Mucosa of stomach (tissue), 1 donor: ENCODE measurements around the gene CTDSP1.

Source experiments
- H3K27me3 ChIP-seq: one replicate; pipeline ENCODE4 v1.7.0; 2013; ENCODE audit warnings: mild to moderate bottlenecking, low read length; ENCODE audit not compliant: control insufficient read depth, insufficient read depth
- H3K36me3 ChIP-seq: one replicate; pipeline ENCODE4 v1.7.0; 2013; ENCODE audit warnings: low read length; ENCODE audit not compliant: control insufficient read depth, insufficient read depth
- H3K4me1 ChIP-seq: one replicate; pipeline ENCODE4 v1.7.0; 2013; ENCODE audit warnings: mild to moderate bottlenecking, low read length; ENCODE audit not compliant: control insufficient read depth, insufficient read depth
- H3K4me3 ChIP-seq: one replicate; pipeline ENCODE4 v1.7.0; 2013; ENCODE audit warnings: low read length
- H3K9ac ChIP-seq: one replicate; pipeline ENCODE4 v1.7.0; 2013; ENCODE audit warnings: mild to moderate bottlenecking, low read length, moderate library complexity
- H3K9me3 ChIP-seq: one replicate; pipeline ENCODE4 v1.7.0; 2013; ENCODE audit warnings: mild to moderate bottlenecking, low read length, moderate library complexity; ENCODE audit not compliant: control insufficient read depth
- donor health status: Pancreatic carcinoma.

Gene CTDSP1

DNA sequence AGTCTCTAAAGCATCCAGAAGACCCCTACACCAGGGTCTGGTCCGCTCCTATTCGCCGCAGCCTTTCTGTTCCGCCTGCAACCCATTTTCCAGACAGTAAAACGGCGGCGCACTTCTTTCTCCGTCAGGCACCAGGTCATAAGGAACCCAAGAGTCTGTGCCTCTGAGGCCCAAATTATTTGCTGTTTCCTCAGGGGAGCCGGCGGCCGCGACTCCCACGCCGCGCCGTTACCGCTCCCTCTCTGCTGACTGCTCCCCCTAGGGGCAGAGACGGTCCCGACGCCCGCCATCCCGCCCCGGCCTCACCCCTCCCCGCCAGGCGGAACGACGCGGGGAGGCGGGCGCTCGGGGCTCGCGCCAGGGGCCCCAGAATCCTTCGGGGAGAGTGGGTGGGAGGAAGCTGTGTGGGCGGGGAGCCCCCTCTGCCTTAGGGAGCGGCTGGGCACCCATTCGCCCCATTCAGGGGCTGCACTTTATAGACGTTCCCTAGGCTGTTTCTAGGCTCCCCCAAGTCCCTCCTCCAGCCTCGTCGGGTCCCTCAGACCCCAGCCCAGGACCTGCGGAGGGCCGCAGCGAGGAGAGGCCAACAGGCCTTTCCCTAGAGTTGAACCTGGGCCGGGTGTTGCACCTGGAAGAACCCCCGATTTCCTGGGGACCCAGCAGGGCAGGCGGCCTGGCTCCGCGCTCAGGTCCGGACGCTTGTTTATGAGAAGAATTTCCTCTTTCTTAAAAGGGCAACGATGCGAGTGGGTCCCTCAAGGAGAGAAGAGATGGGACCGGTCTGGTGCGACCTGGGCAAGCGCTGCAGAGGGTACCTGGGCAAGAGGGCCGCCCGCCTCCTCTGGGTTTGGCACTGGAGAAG is 3.6 kb upstream of the CTDSP1 start:
- Histone ChIP-seq H3K4me1 (peaks cover 44% of the 10 kb centered on the region), H3K9me3 (no peaks in the 10 kb centered on the region), H3K27me3 (no peaks in the 10 kb centered on the region), H3K9ac (peak overlapping the region; percentile 99), H3K4me3 (peak overlapping the region; percentile 60), H3K36me3 (no peaks in the 10 kb centered on the region)

DNA sequence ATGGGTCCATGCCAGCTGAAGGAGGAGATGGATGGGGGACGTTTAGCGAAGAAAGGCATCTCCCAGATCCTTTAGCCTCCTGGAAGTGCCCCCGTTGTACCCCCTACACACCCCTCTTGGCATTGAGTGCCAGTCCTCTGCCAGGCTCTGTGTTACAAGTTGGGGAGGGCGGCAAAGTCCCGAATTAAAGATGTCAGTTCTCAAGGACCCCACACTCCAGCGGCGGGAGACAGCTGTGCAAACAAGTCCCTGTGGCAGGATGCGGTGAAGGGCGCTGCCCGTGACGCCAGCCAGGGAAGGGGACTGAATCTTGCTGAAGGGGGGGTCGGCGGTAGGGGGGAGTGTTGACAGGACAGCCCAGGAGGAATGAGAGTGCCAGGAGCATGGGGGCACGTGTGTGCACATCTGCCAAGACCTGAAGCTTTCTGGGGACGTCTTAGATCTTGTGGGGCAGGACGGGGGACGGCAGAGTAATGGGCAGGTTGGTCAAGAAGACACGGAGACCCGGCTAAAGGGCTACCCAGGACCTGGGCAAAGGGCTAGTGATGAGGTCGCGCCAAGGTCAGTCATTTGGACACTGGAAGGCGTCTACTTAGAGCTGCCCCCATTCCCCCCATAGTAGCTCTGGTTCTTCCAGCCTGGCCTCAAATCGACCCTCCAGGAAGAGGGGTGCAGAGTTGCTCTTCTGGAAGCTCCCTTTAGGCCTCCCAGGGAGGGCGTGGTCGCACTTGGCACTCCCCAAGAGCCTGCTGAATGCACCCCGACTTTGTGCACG is 2.8 kb upstream of the CTDSP1 start:
- Histone ChIP-seq H3K9ac (peak overlapping the region; percentile 99), H3K9me3 (no peaks in the 10 kb centered on the region), H3K36me3 (no peaks in the 10 kb centered on the region), H3K27me3 (no peaks in the 10 kb centered on the region), H3K4me1 (peaks cover 52% of the 10 kb centered on the region), H3K4me3 (peak overlapping the region; percentile 60)

DNA sequence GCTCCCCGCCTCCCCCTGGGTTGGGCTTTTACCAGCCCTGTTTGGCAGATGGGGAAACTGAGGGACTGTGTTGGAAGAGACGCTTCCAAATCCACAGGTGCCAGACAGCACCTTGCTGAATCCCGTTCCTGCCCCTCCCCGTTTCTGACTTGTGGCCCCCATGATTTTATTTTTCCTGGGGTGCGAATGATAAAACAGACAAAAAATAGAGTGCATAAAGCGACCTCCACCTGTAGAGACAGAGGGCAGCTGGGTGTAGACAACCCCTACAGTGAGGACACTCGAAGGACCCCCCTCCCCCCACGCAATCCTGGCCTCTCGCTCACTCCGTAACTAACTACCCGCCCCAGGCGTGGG is 2.2 kb upstream of the CTDSP1 start:
- Histone ChIP-seq H3K4me1 (peaks cover 58% of the 10 kb centered on the region), H3K36me3 (no peaks in the 10 kb centered on the region), H3K27me3 (no peaks in the 10 kb centered on the region), H3K9me3 (no peaks in the 10 kb centered on the region), H3K9ac (peak overlapping the region; percentile 99), H3K4me3 (peak overlapping the region; percentile 60)

DNA sequence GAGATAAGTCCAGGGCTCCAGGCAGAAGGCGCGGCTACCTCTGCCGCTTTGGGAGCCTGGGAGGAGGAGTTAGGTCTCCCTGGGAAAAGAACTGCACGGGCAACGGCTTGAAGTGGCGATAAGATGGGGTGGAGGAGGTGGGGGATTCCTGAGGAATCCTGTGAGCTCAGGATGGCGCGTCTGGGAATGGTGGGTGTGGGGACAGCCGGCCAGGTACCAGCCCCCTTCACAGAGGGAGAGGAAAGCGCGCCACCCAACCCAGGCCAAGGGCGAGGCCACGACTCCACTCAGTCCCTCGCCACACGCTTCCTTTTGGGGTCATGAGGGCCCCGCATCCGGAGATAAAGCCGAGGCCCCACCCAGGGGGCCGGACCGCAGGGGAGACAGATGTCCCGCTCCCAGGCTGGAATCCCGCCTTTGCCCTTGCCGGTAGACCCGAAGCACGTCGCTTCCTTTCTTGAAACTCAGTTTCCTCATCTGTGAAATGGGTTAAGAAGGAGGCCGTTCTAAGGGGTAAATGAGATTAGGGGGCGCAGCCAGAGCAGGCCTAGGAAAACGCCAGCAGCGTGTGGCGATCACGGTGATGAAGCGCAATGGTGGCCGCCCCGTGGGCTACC is 1.7 kb upstream of the CTDSP1 start:
- Histone ChIP-seq H3K4me1 (peaks cover 59% of the 10 kb centered on the region), H3K9ac (peak overlapping the region; percentile 99), H3K9me3 (no peaks in the 10 kb centered on the region), H3K27me3 (no peaks in the 10 kb centered on the region), H3K36me3 (no peaks in the 10 kb centered on the region), H3K4me3 (peak overlapping the region; percentile 60)

DNA sequence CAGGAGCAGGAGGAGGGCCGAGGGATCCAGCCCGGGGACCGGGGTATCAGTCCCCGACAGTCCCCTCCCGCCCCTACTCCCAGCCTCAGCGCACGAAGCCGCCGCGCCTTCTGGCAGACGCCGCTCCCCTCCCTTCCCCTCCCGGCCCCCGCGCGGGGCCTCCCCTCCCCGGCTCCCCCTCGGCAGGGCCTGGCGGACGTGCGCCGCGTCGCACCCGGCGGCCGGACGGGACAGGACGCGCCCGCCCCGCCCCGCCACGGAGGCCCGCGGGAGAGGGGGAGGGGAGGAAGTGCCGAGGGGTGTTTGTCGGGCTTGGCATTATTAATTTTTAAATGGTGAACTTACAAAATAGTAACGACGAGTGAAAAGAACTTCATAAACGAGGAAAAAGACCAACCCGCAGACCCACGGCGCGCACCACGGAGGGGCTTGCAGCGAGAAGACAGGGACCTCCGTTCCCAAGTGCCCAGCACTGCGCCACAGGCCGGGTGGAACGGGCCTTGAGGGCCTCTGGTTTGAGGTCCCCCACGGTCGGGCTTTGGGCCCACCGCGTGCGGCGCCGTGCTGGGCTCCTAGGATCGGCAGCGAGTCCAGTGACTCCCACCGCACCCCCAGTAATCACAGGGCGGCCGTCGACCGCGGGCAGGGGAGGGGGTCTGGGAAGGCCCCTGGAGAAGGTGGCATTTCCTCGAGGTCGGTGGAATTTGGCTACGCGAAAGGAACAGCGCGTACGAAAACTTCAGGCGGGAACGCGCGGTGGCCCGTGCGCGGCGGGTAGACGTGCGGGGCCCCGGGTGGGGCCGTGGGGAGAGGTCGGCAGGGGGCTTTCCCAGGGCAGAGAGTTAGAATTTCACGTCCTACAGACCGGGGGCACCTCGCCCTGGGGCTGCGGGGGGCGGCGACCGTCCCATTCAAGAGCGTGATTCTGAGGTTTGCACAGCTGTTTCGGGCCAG is 954 bp upstream of the CTDSP1 start:
- Histone ChIP-seq H3K27me3 (no peaks in the 10 kb centered on the region), H3K36me3 (no peaks in the 10 kb centered on the region), H3K4me3 (peak overlapping the region; percentile 60), H3K4me1 (peaks cover 61% of the 10 kb centered on the region), H3K9ac (peak overlapping the region; percentile 99), H3K9me3 (no peaks in the 10 kb centered on the region)

DNA sequence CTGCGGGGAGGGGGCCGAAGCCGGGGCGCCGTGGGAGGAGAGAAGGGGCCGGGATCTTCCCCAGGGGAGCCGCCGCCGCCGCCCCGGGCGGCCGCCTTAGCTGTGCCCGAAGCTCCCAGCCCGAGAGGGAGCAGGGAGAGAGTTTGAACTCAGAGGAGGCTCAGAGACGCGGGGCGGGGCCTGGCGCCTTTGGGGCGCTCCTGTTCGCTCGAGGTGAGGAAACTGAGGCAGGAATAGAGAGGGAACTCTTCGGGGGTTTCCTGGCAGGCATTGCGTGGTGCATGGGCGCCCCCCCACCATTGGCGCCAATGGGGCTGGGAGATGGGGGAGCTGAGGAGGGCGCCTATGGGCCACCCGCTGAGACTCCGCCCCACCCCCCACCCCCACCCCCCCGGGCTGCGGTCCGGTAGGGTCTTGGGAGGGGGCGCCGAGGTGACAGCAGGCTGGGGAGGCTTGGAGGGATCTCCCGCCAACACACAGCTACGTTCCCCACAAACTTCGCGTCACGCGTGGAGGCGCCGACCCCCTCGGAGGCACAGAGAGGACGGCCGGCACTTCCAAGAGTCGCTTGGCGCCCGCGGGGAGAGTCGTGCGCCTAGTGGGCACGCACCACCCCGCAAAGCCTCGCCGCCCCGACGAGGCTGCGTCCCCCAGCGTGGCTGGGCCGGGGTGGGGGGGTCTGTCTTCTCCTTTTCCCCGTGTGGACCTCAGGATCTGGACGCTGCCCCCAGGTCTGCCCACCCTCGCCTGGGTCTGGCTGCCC is 680 bp downstream of the CTDSP1 start:
- H3K9ac ChIP-seq = peak overlapping the region; percentile 94
- H3K9me3 ChIP-seq = no peaks in the 10 kb centered on the region
- peak overlapping the region; percentile 67 for H3K4me3 ChIP-seq
- H3K36me3 ChIP-seq = peaks cover 7% of the 10 kb centered on the region
- no peaks in the 10 kb centered on the region for H3K27me3 ChIP-seq
- peaks cover 58% of the 10 kb centered on the region for H3K4me1 ChIP-seq

DNA sequence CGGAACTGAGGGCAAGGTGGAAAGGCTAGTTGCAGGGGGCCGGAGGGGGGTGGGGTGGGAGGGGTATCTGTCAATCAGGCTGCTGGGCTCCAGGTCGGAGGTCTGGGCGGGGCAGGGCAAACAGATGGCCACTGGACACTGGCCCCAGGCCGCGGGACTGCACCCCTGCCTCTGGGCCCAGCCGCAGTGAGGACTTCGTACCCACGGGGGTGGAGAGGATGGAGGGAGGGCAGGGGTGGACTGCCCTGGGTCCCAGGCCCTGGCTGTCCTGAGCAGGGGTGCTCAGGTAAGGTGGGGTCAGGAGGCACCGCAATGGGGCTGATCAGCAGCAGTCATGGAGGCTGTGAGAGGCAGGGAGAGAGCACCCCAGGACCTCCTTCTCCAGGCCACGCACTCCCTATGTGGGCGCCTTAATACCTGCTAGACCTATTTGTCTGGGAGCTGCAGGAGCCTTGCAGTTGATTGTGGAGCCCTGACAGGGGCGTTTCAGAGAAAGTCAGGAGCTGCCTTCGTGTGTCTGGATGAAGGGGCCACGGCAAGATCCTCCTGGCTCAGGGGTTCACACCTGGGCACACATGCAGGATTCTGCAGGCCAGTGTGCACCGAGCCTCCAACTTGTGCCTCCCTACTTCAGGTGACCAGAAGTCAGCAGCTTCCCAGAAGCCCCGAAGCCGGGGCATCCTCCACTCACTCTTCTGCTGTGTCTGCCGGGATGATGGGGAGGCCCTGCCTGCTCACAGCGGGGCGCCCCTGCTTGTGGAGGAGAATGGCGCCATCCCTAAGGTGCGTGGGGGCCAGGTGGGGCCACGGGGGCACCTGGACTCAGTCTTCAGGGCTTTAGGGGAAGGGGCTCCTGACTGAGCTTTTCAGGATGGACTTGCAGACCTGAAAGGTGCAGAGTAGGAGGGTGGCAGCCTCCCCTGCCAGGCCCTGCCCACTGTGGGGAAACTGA is 1.5 kb downstream of the CTDSP1 start:
- Histone ChIP-seq H3K4me3 (peak overlapping the region; percentile 60), H3K9ac (peak overlapping the region; percentile 94)

DNA sequence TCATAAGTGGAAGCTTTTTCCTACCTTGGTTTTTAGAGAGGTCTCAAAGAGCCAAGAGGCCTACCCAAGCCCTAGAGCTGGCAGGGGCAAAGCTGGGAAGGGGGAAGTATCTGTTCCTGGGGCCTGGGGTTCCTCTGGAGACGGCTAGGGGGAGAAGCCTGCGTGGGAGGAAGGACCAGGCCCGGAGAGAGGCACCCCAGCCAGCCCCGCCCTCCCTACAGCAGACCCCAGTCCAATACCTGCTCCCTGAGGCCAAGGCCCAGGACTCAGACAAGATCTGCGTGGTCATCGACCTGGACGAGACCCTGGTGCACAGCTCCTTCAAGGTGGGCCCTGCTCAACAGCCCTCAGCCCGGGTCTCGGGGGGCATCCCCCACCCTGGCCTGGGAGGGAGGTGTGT is 2.2 kb downstream of the CTDSP1 start:
- H3K4me3 ChIP-seq = no peak overlapping the region

More for the DNA sequence above, 1.5 kb downstream of the CTDSP1 start:
- H3K27me3 ChIP-seq = no peaks in the 10 kb centered on the region
- H3K9me3 ChIP-seq = no peaks in the 10 kb centered on the region
- H3K4me1 ChIP-seq = peaks cover 60% of the 10 kb centered on the region
- peaks cover 7% of the 10 kb centered on the region for H3K36me3 ChIP-seq

DNA sequence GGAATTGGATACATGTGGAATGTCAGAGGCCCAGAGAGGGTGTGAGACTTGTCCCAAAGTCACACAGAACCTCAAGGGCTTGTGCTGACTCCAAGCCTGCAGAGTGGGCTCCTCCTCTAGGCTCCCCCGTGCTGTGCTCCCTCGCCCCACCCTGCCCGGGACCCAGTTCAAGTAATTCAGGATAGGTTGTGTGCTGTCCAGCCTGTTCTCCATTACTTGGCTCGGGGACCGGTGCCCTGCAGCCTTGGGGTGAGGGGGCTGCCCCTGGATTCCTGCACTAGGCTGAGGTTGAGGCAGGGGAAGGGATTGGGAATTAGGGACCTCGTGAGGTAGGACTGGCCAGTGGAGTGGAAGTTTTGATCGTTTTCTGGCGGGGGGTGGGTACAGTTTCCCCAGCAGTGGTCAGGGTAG is 2.8 kb downstream of the CTDSP1 start:
- peaks cover 57% of the 10 kb centered on the region for H3K4me1 ChIP-seq
- H3K9ac ChIP-seq = peak overlapping the region; percentile 65
- H3K27me3 ChIP-seq = no peaks in the 10 kb centered on the region
- H3K9me3 ChIP-seq = no peaks in the 10 kb centered on the region
- H3K36me3 ChIP-seq = peaks cover 7% of the 10 kb centered on the region
- no peak overlapping the region for H3K4me3 ChIP-seq

More for the DNA sequence above, 2.2 kb downstream of the CTDSP1 start:
- H3K9me3 ChIP-seq = no peaks in the 10 kb centered on the region
- peaks cover 7% of the 10 kb centered on the region for H3K36me3 ChIP-seq
- H3K27me3 ChIP-seq = no peaks in the 10 kb centered on the region
- H3K9ac ChIP-seq = peak overlapping the region; percentile 65
- peaks cover 57% of the 10 kb centered on the region for H3K4me1 ChIP-seq

DNA sequence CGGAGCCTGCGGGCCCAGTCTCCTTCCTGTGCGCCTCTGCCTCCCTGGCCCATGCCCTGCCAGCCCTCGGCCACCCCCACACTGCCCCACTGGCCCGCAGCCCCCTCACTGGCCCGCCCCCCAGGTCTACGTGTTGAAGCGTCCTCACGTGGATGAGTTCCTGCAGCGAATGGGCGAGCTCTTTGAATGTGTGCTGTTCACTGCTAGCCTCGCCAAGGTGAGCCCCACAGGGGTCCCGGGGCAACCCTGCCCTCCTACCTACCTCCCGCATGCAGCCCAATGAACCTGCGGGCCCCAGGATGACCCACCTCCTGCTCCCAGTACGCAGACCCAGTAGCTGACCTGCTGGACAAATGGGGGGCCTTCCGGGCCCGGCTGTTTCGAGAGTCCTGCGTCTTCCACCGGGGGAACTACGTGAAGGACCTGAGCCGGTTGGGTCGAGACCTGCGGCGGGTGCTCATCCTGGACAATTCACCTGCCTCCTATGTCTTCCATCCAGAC is 3.3 kb downstream of the CTDSP1 start:
- Histone ChIP-seq H3K9ac (no peak overlapping the region), H3K4me3 (no peak overlapping the region), H3K36me3 (peaks cover 7% of the 10 kb centered on the region), H3K27me3 (no peaks in the 10 kb centered on the region), H3K9me3 (no peaks in the 10 kb centered on the region), H3K4me1 (peaks cover 58% of the 10 kb centered on the region)
